EL (cell line): Measurements from ENCODE around the gene DCUN1D3.

Experiments used
- DNase-seq: peaks from one replicate; pipeline ENCODE4 v3.0.0-alpha.2; 2016

DCUN1D3 gene

GRCh38 chr16:20818929-20819585 is 81.1 kb downstream of the DCUN1D3 start:
- DNase-seq: no peak

GRCh38 chr16:20814784-20815183 is 85.4 kb downstream of the DCUN1D3 start:
- DNase-seq: no peak

GRCh38 chr16:20812510-20812909 is 87.6 kb downstream of the DCUN1D3 start:
- DNase-seq: no peak

GRCh38 chr16:20811889-20812439 is 88.2 kb downstream of the DCUN1D3 start:
- no peak for DNase-seq

GRCh38 chr16:20807862-20808261 is 92.3 kb downstream of the DCUN1D3 start:
- DNase-seq: no peak

- peak; percentile 96 for DNase-seq
Observed at GRCh38 chr16:20806168-20807050, 93.7 kb downstream of the DCUN1D3 start, which contains the start of the genes ERI2 and REXO5. TSS of gene ERI2 (minus strand) at chr16:20806472. CDS start at chr16:20806430, 42 bp downstream. TSS of gene REXO5 (plus strand) at chr16:20806527. CDS start at chr16:20806954, 427 bp downstream.

- DNase-seq: peak; percentile 1
Observed at GRCh38 chr16:20805684-20806167, 94.4 kb downstream of the DCUN1D3 start.
